Upper lobe of left lung (tissue), 4 donors: ENCODE results near the gene AQP12B.

Experiments used
- CTCF ChIP-seq, 6 experiments: fragments of 450-650 bp in 4 of 6; fragments of 200-600 bp in 2 of 6; sonication (generic) in 2 of 6; IDR thresholded peaks; one replicate each; pipeline ENCODE4 v1.5.1; 2016 to 2019; ENCODE audit warnings: antibody characterized with exemption in 6 of 6
- POLR2A ChIP-seq, 4 donors: fragments of 450-650 bp; IDR thresholded peaks; one replicate each; pipeline ENCODE4 v1.5.1; 2016 to 2017; ENCODE audit warnings: antibody characterized with exemption in 4 of 4, mild to moderate bottlenecking in 2 of 4

- TF ChIP-seq CTCF (IDR thresholded peaks at IDR 0.05), result no peak
- TF ChIP-seq POLR2A (IDR thresholded peaks at IDR 0.05), result no peak
Measured at GRCh38 chr2:240644859-240645301, 37.8 kb downstream of the AQP12B start.
